Small intestine (tissue), 7 donors: ENCODE results near the gene MYCN. TPM values are rescaled to one million over a fixed set of nuclear protein-coding genes. Genes with fewer than 3 reads are reported as not detected.

Experiments used
- DNase-seq, 2 donors: peaks; one replicate each; pipeline versions ENCODE4 v3.0.0 to v3.0.0-alpha.2; 2013
- FAIRE-seq: peaks from 2 replicates; lab custom pipeline; 2012; peaks lifted over from hg19 to GRCh38; lab: Jason Lieb, UNC
- H3K27ac ChIP-seq, 3 donors: one replicate each; pipeline ENCODE4 v1.5.1; 2013; ENCODE audit warnings: low read length in 2 of 3, mild to moderate bottlenecking in 2 of 3, control low read depth in 1 of 3, inconsistent platforms in 1 of 3, low read depth in 1 of 3, moderate library complexity in 1 of 3
- H3K27me3 ChIP-seq, 3 donors: one replicate each; pipeline ENCODE4 v1.6.1; 2013; ENCODE audit warnings: low read length in 3 of 3, inconsistent platforms in 1 of 3; ENCODE audit not compliant: control insufficient read depth in 3 of 3, insufficient read depth in 3 of 3
- H3K36me3 ChIP-seq, 3 donors: one replicate each; pipeline ENCODE4 v1.6.1; 2013; ENCODE audit warnings: low read length in 3 of 3, inconsistent platforms in 1 of 3, low read depth in 1 of 3, mild to moderate bottlenecking in 1 of 3, moderate library complexity in 1 of 3; ENCODE audit not compliant: control insufficient read depth in 3 of 3, insufficient read depth in 2 of 3
- H3K4me1 ChIP-seq, 3 donors: one replicate each; pipeline ENCODE4 v1.6.1; 2013; ENCODE audit warnings: low read length in 2 of 3, inconsistent platforms in 1 of 3, low read depth in 1 of 3, mild to moderate bottlenecking in 1 of 3, moderate library complexity in 1 of 3; ENCODE audit not compliant: control insufficient read depth in 3 of 3, insufficient read depth in 2 of 3
- H3K4me3 ChIP-seq, 3 donors: one replicate each; pipeline ENCODE4 v1.5.1; 2013; ENCODE audit warnings: low read length in 3 of 3, control low read depth in 1 of 3, inconsistent platforms in 1 of 3, low read depth in 1 of 3, mild to moderate bottlenecking in 1 of 3, moderate library complexity in 1 of 3
- H3K9me3 ChIP-seq, 2 donors: one replicate each; pipeline ENCODE4 v1.6.1; 2013; ENCODE audit warnings: low read depth in 1 of 2, low read length in 1 of 2; ENCODE audit not compliant: control insufficient read depth in 2 of 2, insufficient read depth in 1 of 2
- WGBS, 3 donors: extraction: QIAGEN DNeasy Blood & Tissue Kit; methylation state at CpG; one replicate each; pipeline ENCODE4 v1.1.7; 2013; 5-methylcytosine and 5-hydroxymethylcytosine counted together
- polyA plus RNA-seq, 4 donors: library from polyadenylated mRNA; stranded (reverse) in 3 of 4; unstranded in 1 of 4; fragments of 200-250 nt in 3 of 4; fragments of 120-200 nt in 1 of 4; gene quantifications; one replicate each; pipeline versions ENCODE4 v1.2.1 to v1.2.3, GENCODE V29; 2013
- donor health status: healthy with polysubstance abuse.
- donor health status: control.
- donor health status: control.
- donor health status: Bipolar disorder and iron deficiency.
- donor health status: healthy.

MYCN gene
- polyA plus RNA-seq, 4 donors = 1.1 to 16.4 (median 2.3) TPM

DNA sequence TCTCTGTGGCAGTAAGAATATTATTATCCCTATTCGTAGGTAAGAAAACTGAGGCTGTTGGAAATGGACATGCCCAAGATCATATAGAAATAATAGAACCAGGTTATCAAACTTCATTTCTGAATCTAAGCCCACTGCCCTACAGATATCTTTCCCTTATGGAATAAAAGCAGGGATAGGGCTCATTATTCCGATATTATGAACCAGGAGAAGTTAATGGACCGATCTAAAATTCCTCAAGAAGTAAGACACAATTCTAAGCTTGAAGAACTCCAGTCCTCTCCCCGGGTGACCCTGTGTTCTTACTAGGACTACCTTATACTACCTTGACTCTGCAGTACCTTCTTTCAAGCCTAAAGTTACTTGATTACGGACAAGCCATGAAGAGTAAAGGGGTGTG, 8.4 kb upstream of the MYCN start:
- DNase-seq = no peak
- WGBS, 3 donors = 90 to 93% (median 93%) methylated on average over 5 of the region's 5 CpGs
- Histone ChIP-seq H3K27ac (no peak overlapping the region), H3K9me3 (peaks cover 0 to 4% of the 10 kb centered on the region in 2 donors), H3K27me3 (peaks cover 0 to 2% (median 0%) of the 10 kb centered on the region in 3 donors), H3K36me3 (no peaks in the 10 kb centered on the region), H3K4me1 (no peaks in the 10 kb centered on the region), H3K4me3 (no peak overlapping the region)
- no peak for FAIRE-seq

DNA sequence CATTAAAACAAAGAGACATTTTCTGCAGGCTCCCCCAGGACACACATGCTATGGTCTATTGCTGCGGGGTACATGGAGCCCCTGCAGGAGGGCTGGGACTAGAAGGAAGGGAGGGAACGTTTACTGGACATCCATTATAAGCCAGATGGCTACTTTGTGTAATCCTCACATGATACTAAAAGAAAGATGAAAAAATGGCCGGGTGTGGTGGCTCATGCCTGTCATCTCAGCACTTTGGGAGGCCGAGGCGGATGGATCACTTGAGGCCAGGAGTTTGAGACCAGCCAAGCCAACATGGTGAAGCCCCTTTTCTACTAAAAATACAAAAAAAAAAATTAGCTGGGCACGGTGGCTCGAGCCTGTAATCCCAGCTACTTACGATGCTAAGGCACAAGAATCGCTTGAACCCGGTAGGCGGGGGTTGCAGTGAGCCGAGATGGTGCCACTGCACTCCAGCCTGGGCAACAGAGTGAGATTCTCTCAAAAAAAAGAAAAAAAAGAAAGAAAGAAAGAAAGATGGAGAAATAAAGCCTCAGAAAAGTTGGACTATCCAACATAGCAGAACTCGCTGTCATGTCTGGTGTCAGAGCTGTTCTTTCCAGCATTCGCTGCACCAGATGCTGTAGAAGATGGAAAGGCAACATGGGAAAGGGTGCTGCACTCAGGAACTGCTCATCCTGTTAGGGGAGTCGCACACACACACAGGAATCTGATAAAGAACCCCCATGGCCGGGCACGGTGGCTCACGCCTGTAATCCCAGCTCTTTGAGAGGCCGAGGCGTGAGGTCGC, 7.8 kb upstream of the MYCN start:
- Histone ChIP-seq H3K4me3 (no peak overlapping the region), H3K27me3 (peaks cover 0 to 2% (median 0%) of the 10 kb centered on the region in 3 donors), H3K9me3 (peaks cover 0 to 4% of the 10 kb centered on the region in 2 donors), H3K36me3 (no peaks in the 10 kb centered on the region), H3K4me1 (no peaks in the 10 kb centered on the region), H3K27ac (no peak overlapping the region)
- no peak for DNase-seq
- WGBS, 3 donors = 84 to 91% (median 89%) methylated on average over 21 of the region's 21 CpGs
- FAIRE-seq = no peak

DNA sequence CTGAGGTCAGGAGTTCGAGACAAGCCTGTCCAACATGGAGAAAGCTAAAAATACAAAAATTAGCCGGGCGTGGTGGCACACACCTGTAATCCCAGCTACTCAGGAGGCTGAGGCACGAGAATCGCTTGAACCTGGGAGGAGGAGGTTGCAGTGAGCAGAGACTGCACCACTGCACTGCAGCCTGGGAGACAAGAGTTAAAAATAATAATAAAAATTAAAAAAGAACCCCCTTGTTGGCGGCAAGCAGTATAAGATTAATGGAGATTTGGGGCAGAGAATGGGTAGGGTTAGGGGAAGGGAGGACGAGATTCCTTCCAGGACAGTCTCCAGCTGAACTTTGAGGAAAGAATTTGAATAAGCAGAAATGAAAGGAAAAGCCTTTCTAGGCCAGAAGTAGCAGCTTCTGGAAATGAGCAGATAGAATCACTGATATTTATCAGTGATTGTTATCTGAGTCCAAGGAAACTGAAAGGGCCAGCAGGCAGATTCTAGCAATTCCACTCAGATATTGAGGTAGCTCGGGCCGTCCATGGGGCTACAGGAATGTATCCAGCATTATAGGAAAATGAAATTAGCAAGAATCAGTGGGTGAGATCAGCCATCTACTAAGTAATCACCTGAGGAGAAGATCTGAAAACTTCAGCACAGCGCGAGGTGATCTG, 7.0 kb upstream of the MYCN start:
- H3K9me3 ChIP-seq = peaks cover 0 to 4% of the 10 kb centered on the region in 2 donors
- H3K4me3 ChIP-seq = no peak overlapping the region
- WGBS, 3 donors = 81 to 93% (median 85%) methylated on average over 11 of the region's 11 CpGs
- H3K27ac ChIP-seq = no peak overlapping the region
- peaks cover 0 to 2% (median 0%) of the 10 kb centered on the region in 3 donors for H3K27me3 ChIP-seq
- DNase-seq = no peak
- peaks cover 0 to 1% (median 0%) of the 10 kb centered on the region in 3 donors for H3K4me1 ChIP-seq
- no peak for FAIRE-seq
- no peaks in the 10 kb centered on the region for H3K36me3 ChIP-seq

DNA sequence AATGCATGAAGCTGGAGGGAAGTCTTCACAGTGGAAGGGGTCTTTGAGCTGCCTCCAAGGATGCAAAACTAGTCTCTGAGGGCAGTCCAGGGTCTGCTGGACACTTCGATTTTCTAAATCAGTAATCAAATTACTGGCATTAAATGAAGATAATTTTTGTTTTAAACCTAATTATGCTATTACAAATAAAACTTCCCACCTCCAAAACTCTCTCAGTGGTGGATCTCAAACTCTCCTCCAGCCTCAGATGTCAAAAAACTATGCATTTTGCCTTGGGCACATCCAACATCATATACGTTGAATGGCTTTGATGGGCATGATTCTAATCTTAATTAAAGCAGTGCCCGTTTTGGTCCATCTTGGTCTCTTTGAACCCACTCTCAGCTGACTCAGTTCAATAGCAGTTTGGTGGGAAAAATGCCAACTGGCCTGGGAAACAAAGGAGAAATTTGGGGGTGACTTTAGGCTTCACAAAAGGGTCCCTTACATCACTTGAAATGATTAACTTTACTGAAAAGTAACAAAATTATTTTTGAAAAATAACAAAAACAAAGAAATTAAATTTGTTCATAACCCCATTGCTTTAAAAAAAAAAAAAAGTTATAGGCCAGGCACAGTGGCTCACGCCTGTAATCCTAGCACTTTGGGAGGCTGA, 5.9 kb upstream of the MYCN start:
- Histone ChIP-seq H3K27ac (no peak overlapping the region), H3K36me3 (no peaks in the 10 kb centered on the region), H3K9me3 (peaks cover 0 to 4% of the 10 kb centered on the region in 2 donors), H3K4me1 (peaks cover 0 to 8% (median 0%) of the 10 kb centered on the region in 3 donors), H3K4me3 (no peak overlapping the region), H3K27me3 (peaks cover 0 to 4% (median 0%) of the 10 kb centered on the region in 3 donors)
- no peak for DNase-seq
- WGBS, 3 donors = 74 to 84% (median 83%) methylated on average over 4 of the region's 4 CpGs
- no peak for FAIRE-seq

DNA sequence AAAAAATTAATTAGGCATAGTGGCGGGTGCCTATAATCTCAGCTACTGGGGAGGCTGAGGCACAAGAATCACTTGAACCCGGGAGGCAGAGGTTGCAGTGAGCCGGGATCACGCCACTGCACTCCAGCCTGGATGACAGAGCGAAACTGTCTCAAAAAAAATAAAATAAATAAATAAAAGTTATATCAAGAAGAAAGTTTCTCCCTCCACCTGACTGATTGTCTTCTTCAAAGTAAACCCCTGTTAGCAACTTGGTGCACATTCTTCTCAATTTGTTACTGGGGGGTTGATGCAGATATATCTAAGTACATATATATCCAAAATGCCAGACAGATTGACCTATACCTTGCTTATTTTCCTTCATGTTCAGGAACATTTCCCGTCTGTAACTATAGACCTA, 5.2 kb upstream of the MYCN start:
- Histone ChIP-seq H3K9me3 (peaks cover 0 to 4% of the 10 kb centered on the region in 2 donors), H3K27ac (no peak overlapping the region), H3K36me3 (no peaks in the 10 kb centered on the region), H3K4me3 (no peak overlapping the region), H3K4me1 (peaks cover 0 to 13% (median 2%) of the 10 kb centered on the region in 3 donors), H3K27me3 (peaks cover 0 to 4% (median 0%) of the 10 kb centered on the region in 3 donors)
- FAIRE-seq (no peak), DNase-seq (no peak)
- WGBS, 3 donors = 75 to 94% (median 93%) methylated on average over 5 to 6 of the region's 6 CpGs

DNA sequence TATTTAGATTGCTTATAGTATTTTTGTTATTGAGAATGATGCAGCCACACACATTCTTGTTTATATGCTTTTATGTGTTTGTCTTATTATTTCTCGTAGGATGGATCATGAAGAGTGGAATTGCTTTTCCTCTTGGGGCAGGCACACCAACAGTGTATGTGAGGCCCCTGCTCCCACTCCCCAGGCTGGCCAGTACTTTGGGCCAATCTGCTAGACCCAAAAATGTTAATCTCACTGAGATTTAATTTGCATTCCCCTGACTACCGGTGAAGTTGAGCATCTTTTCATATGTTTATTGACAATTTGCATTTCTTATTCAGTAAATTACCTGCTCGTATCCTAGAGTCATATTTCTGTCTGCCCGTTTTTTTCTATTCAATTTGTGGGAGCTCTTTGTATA, 4.7 kb upstream of the MYCN start:
- H3K27ac ChIP-seq = no peak overlapping the region
- H3K9me3 ChIP-seq = peaks cover 0 to 4% of the 10 kb centered on the region in 2 donors
- H3K4me1 ChIP-seq = peaks cover 0 to 13% (median 2%) of the 10 kb centered on the region in 3 donors
- FAIRE-seq (no peak), DNase-seq (no peak)
- H3K36me3 ChIP-seq = no peaks in the 10 kb centered on the region
- no peak overlapping the region for H3K4me3 ChIP-seq
- WGBS, 3 donors = 58 to 82% (median 76%) methylated on average over 4 of the region's 4 CpGs
- peaks cover 0 to 4% (median 0%) of the 10 kb centered on the region in 3 donors for H3K27me3 ChIP-seq

DNA sequence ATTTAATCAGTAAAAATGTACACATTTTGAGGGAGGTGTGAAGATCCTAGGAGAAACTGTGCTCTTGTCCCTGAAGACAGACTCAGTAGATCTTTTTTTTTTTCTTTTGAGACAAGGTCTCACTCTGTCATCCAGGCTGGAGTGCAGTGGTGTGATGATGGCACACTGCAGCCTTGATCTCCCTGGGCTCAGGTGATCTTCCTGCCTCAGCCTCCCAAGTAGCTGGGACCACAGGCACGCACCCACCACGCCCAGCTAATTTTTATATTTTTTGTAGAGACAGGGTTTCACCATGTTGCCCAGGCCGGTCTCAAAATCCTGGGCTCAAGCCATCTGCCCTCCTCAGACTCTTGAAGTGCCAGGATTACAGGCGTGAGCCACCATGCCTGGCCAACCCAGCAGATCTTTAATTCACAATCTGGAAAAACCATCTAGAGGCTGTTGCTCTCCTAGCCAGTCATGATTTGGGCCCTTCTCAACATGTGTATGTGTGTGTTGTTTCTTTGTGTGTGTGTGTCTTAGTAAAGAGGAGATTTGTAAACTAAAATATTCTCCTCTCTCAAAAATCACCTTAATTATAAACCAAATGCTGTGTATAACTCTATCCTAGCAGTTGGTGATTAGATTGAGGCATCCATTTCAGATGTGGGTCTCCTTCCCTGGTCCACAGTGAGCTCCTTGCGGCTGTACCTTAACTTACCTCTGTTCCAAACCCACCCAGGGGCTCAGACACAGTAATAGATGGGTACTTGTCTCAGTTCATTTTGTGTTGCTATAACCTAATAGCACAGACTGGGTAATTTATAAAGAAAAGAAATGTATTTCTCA, 3.9 kb upstream of the MYCN start:
- H3K27me3 ChIP-seq = peaks cover 0 to 4% (median 0%) of the 10 kb centered on the region in 3 donors
- H3K4me1 ChIP-seq = peaks cover 0 to 13% (median 2%) of the 10 kb centered on the region in 3 donors
- no peaks in the 10 kb centered on the region for H3K36me3 ChIP-seq
- FAIRE-seq (no peak), DNase-seq (no peak)
- no peaks in the 10 kb centered on the region for H3K9me3 ChIP-seq
- WGBS, 3 donors = 84 to 89% (median 85%) methylated on average over 5 of the region's 5 CpGs
- no peak overlapping the region for H3K27ac ChIP-seq
- no peak overlapping the region for H3K4me3 ChIP-seq
